ENCODE measurements around the gene PRKAR1A.

GRCh38 chr17:68600067-68600930 is 88.1 kb downstream of the PRKAR1A start:
- TF ChIP-seq CTCF (conservative IDR thresholded peaks at IDR 0.05) = no peak
- TF ChIP-seq ZFX (IDR thresholded peaks at IDR 0.05) = no peak

All from C4-2B (cell line).